Esophagus squamous epithelium (tissue), 5 donors: ENCODE data around the gene SLC25A33. TPM values are rescaled to one million over a fixed set of nuclear protein-coding genes. Genes with fewer than 3 reads are reported as not detected.
A peak's percentile ranks its signal among the peaks of the same experiment; 100 is the strongest.

ENCODE experiments used
- DNase-seq: peaks from one replicate; lab custom pipeline; 2025; lab: John Stamatoyannopoulos, UW
- H3K27ac ChIP-seq, 4 donors: fragments of 200-600 bp; sonication (generic); one replicate each; pipeline ENCODE4 v1.5.1; 2016 to 2019; ENCODE audit warnings: mild to moderate bottlenecking in 1 of 4
- H3K27me3 ChIP-seq, 4 donors: fragments of 200-600 bp; sonication (generic); 1 replicate in 3 of 4; 2 replicates in 1 of 4; pipeline versions ENCODE4 v1.5.1 to v1.6.0; 2017 to 2021; ENCODE audit warnings: antibody characterized with exemption in 1 of 4
- H3K36me3 ChIP-seq, 3 donors: fragments of 200-600 bp; sonication (generic); one replicate each; pipeline ENCODE4 v1.5.1; 2016 to 2019
- H3K4me1 ChIP-seq, 3 donors: fragments of 200-600 bp; sonication (generic); one replicate each; pipeline ENCODE4 v1.5.1; 2017 to 2019
- H3K4me3 ChIP-seq, 4 donors: fragments of 200-600 bp; sonication (generic); 1 replicate in 3 of 4; 2 replicates in 1 of 4; pipeline ENCODE4 v1.5.1; 2016 to 2019; ENCODE audit warnings: mild to moderate bottlenecking in 2 of 4, moderate library complexity in 1 of 4
- H3K9me3 ChIP-seq, 3 donors: fragments of 200-600 bp; sonication (generic); one replicate each; pipeline ENCODE4 v1.5.1; 2016 to 2019
- CTCF ChIP-seq, 6 experiments: fragments of 450-650 bp in 4 of 6; fragments of 200-600 bp in 2 of 6; sonication (generic) in 2 of 6; IDR thresholded peaks; one replicate each; pipeline ENCODE4 v1.5.1; 2016 to 2019; ENCODE audit warnings: antibody characterized with exemption in 6 of 6, mild to moderate bottlenecking in 4 of 6, moderate library complexity in 4 of 6
- POLR2A ChIP-seq, 4 donors: fragments of 450-650 bp; IDR thresholded peaks; one replicate each; pipeline ENCODE4 v1.6.1; 2017; ENCODE audit warnings: antibody characterized with exemption in 4 of 4, mild to moderate bottlenecking in 4 of 4, moderate library complexity in 3 of 4
- WGBS, 2 donors: methylation state at CpG; one replicate each; pipeline ENCODE4 v1.1.5; 2018; 5-methylcytosine and 5-hydroxymethylcytosine counted together
- intact Hi-C: fragments of 100-400 bp; cut with DNase I; formaldehyde crosslinking; loops from one replicate; pipeline ENCODE4 v1.15.0; 2022
- total RNA-seq, 4 donors: library from RNA; depleted of rRNA; stranded (reverse); fragments of >200 nt; gene quantifications; one replicate each; pipeline ENCODE4 v1.1.0, GENCODE V29; 2016
- donor health status: DM: yes; HTN: yes; CAD: no.

The SLC25A33 gene
- total RNA-seq, 4 donors from 2014 or later, result 4.2 to 7.2 (median 5.7) TPM

- no peak for DNase-seq
- Histone ChIP-seq H3K27ac (no peak overlapping the region), H3K9me3 (no peaks in the 10 kb centered on the region), H3K4me3 (no peak overlapping the region), H3K36me3 (no peaks in the 10 kb centered on the region), H3K4me1 (peaks cover 0 to 21% (median 3%) of the 10 kb centered on the region in 3 donors), H3K27me3 (no peaks in the 10 kb centered on the region)
- TF ChIP-seq POLR2A (IDR thresholded peaks at IDR 0.05), result no peak
- no peak for TF ChIP-seq CTCF (IDR thresholded peaks at IDR 0.05)
- WGBS, 2 donors, result 80 to 100% methylated on average over 1 to 4 of the region's 4 CpGs
- intact Hi-C loops, result no loop called here
These were observed 8.9 kb upstream of the SLC25A33 start for GRCh38 chr1:9530320-9530719.

GRCh38 chr1:9534953-9535352 lies 4.3 kb upstream of the SLC25A33 start:
- no peak overlapping the region for H3K27ac ChIP-seq
- 81 to 82% methylated on average over 10 of the region's 10 CpGs for WGBS, 2 donors
- no peak for TF ChIP-seq CTCF (IDR thresholded peaks at IDR 0.05)
- TF ChIP-seq POLR2A (IDR thresholded peaks at IDR 0.05), result no peak
- intact Hi-C loops, result no loop called here
- peaks cover 9 to 37% (median 14%) of the 10 kb centered on the region in 3 donors for H3K4me1 ChIP-seq
- no peak overlapping the region for H3K4me3 ChIP-seq
- no peaks in the 10 kb centered on the region for H3K27me3 ChIP-seq
- no peaks in the 10 kb centered on the region for H3K9me3 ChIP-seq
- DNase-seq, result no peak
- H3K36me3 ChIP-seq, result no peaks in the 10 kb centered on the region

- 75 to 100% methylated on average over 1 of the region's 1 CpG for WGBS, 2 donors
- DNase-seq, result no peak
- TF ChIP-seq CTCF (IDR thresholded peaks at IDR 0.05) (no peak), POLR2A (IDR thresholded peaks at IDR 0.05) (no peak)
- Histone ChIP-seq H3K4me3 (no peak overlapping the region), H3K27ac (no peak overlapping the region), H3K9me3 (no peaks in the 10 kb centered on the region), H3K36me3 (no peaks in the 10 kb centered on the region), H3K27me3 (no peaks in the 10 kb centered on the region), H3K4me1 (peaks cover 13 to 42% (median 14%) of the 10 kb centered on the region in 3 donors)
- intact Hi-C loops, result no loop called here
These were observed 3.0 kb upstream of the SLC25A33 start for GRCh38 chr1:9536301-9536700.

GRCh38 chr1:9537863-9538668 lies 1.2 kb upstream of the SLC25A33 start:
- intact Hi-C loops, result no loop called here
- TF ChIP-seq CTCF (IDR thresholded peaks at IDR 0.05) (no peak), POLR2A (IDR thresholded peaks at IDR 0.05) (peak in 1 of 4 donors; percentile 9)
- DNase-seq, result no peak
- H3K4me1 ChIP-seq, result peaks cover 22 to 53% (median 23%) of the 10 kb centered on the region in 3 donors
- no peaks in the 10 kb centered on the region for H3K27me3 ChIP-seq
- 56 to 66% methylated on average over 7 of the region's 7 CpGs for WGBS, 2 donors
- H3K27ac ChIP-seq, result peak overlapping the region; percentile 87 to 95 (median 92)
- H3K4me3 ChIP-seq, result no peak overlapping the region
- H3K9me3 ChIP-seq, result no peaks in the 10 kb centered on the region
- H3K36me3 ChIP-seq, result no peaks in the 10 kb centered on the region

GRCh38 chr1:9538669-9539164 lies 548 bp upstream of the SLC25A33 start:
- no peaks in the 10 kb centered on the region for H3K9me3 ChIP-seq
- H3K36me3 ChIP-seq, result no peaks in the 10 kb centered on the region
- peak overlapping the region in 3 of 4 donors; percentile 73 to 90 (median 76) for H3K4me3 ChIP-seq
- TF ChIP-seq POLR2A (IDR thresholded peaks at IDR 0.05) (no peak), CTCF (IDR thresholded peaks at IDR 0.05) (no peak)
- DNase-seq, result no peak
- H3K4me1 ChIP-seq, result peaks cover 22 to 49% (median 23%) of the 10 kb centered on the region in 3 donors
- H3K27ac ChIP-seq, result peak overlapping the region; percentile 87 to 95 (median 92)
- intact Hi-C loops, result no loop called here
- WGBS, 2 donors, result 81 to 83% methylated on average over 23 of the region's 23 CpGs
- no peaks in the 10 kb centered on the region for H3K27me3 ChIP-seq
